ENCODE results near the gene HADHA.
A peak's percentile ranks its signal among the peaks of the same experiment; 100 is the strongest.
"Not testable (repeated sequence)": the region's sequence is repeated elsewhere in the genome, so short reads cannot be mapped to it uniquely, and the experiment has no call there.

HADHA gene

DNA sequence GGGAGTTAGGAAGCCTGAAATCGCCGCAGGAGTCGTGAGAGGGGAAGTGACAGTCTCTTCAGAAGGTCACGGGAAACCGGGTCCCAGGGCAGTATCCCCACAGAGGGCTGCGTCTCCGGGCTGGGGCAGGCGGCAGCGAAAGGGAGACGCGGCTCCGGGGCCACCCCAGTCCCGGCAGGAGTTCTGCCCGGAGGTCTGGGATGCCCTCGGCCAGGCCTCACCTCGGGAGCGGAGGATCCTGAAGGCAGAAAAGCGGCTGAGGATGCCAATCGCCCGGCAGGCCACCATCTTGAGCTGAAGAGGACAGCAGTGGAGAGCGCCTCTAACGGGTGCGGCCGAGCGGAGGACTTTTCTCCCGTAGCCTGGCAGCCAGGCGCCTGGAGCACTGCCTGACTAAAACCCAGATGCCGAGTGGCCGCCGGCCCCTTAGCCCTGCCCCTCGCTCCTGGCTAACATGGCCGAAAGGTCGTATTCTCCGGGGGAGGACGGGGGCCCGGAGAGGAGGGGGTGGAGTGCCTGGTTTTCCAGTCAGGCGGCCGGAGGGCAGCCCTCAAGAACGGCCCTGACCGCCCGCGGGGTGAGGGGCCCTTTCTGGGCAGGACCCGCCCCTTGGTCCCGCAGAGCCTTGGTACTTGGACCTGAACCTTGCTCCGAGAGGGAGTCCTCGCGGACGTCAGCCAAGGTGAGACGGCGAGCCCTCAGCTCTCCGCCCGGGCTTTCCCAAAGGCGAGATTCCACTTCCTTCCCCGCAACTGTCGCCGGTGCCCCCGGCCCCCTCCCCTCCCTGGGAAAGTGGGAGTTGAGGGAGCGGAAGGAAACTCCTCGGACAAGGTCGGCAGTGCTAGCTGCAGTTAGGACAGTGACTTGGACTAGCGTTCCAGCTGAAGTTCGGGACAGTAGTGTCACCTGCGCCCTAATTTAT is at the start of gene HADHA, which contains the start of gene HADHB:
Gene HADHA, minus strand, starts transcription at position 324 of the 922 bp plus-strand sequence. Its CDS starts 36 bp downstream, at position 288.
Gene HADHB, plus strand, starts transcription at position 631 of the 922 bp plus-strand sequence. CDS start 9,316 bp downstream, outside the sequence.
- peak; percentile 78 for DNase-seq

DNA sequence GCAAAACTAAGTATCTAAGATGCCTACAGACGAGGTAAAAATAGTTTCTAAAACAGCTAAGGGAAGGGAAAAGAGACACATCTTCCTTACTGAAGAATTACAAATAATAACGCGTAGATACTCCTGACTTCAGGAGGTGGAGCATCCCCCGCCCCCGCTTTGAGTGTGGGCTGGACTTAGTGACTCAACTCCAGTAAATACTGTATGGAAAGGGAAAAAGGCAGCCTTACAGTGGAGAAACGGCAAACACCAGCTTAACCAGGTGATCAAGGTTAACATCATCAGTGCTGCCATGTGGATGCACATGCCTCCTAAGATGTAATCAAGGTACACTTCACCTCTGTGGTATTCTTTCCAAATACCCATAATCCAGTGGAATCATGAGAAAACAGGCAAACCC is 48.2 kb upstream of the HADHA start:
- DNase-seq = no peak

DNA sequence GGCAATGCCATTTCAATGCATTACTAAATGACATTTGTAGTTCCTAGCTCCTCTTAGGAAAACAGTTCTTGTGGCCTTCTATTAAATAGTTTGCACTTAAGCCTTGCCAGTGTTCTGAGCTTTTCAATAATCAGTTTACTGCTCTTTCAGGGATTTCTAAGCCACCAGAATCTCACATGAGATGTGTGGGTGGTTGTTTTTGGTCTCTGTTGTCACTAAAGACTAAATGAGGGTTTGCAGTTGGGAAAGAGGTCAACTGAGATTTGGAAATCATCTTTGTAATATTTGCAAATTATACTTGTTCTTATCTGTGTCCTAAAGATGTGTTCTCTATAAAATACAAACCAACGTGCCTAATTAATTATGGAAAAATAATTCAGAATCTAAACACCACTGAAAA is 45.6 kb upstream of the HADHA start:
- DNase-seq = no peak

DNA sequence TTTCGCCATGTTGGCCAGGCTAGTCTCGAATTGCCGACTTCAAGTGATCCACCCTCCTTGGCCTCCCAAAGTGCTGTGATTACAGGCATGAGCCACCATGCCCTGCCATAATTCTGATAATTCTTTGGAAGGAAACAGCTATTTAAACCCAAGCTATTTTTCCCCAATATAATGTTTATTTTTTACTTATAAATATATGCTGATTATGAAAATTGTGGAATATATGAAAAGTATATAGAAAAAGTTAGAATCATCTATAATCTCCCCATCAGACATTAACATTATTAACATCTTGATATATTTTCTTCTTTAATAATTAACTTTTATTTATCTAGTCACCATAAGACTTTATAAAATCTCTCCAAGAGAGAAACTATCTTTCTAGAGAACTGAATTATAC is 41.5 kb upstream of the HADHA start:
- DNase-seq = no peak

DNA sequence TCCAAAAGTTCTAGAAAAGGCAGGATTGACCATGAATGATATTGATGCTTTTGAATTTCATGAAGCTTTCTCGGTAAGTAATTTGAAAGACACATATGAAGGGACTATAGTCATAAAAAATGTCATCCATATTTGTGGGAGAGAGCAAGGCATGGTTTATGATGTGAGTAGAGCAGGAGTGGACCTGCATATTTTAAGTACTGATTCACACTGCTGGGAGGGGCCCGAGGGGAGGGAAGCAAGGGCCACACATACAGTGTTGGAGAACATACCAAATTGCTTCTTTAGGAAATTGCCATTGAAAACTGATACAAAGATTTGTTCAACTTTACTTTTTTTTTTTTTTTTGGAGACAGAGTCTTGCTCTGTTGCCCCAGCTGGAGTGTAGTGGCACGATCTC is 39.7 kb upstream of the HADHA start:
- no peak for DNase-seq

DNA sequence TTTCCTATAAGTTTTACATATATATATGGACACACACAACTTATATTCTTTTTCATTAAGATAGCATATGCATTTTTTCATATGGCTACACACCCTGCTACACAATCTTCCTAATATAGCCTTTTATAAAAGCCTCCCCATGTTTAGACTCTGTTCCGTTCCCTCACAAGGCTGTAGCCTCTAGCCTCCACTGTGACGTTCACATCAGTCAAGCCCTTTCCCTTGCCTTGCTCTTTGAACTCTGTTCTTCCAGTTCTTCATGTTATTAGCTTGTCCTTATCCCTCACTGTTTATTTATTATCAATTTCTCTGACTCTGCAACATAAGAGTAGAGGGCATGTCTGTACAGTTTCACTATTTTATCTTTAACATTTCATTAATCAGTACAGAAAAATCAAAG is 39.2 kb upstream of the HADHA start:
- no peak for DNase-seq

DNA sequence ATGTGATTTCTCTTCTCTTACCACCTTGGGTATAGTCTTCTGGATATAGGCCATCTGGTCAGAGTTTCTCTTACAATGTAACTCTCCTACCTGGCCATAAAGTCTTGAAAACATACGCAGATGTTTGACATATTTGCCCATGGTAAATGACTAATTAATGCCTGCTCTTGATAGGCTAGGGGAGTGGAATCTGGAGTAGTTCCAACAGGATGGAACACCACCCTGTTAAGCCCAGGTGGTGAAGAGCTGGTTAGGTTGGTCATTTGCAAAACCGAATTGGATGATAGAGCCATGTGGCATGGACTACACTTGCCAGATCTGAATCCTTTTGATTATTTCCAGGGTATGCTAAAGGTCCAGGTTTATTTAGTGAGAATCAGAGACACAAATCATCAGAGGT is 36.8 kb upstream of the HADHA start:
- no peak for DNase-seq

DNA sequence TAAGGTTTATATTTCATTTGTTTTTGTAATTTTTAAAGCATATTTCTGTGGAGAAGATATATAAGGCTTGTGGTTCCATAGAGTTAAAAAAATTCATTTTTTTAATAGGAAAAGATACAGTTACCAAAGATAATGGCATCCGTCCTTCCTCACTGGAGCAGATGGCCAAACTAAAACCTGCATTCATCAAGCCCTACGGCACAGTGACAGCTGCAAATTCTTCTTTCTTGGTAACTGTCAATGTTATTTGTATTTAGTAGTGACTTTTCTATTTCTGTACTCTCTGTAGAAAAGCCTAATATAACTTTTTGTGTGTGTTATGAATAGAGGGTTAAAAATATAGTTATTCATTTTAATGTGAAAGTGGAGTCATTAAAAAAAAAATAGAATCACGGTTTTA is 35.5 kb upstream of the HADHA start:
- DNase-seq = no peak

DNA sequence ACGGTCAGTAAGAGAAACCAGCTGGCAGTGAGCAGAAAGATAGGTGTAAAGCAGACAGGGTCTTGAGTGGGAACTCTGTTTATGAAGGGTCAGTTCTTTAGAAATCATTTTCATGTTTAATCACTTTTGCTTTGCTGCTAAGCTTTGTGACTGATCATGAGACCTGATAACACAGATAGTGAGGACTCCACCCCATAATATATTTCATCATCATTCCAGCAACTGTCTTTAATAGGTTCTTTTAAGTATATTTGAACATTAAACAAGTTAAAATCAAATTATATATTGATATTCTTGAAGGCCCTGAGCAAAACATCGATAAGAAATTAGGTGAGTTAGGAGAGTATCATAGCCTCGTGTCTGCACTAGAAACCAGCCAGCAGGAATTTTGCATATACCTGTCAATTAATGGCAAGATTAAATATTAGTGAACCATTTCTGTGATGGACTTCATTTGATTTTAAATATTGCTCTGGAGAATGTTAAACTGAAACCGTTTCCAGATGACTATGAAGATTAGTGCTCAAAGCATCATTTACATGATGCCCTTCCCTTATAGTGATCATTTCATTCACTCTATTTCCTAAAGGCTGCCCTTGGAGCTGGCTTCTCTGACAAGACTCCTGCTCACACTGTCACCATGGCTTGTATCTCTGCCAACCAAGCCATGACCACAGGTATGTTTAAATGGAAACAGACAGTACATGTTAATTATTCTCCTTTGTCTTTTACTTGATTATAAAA is 32.2 kb upstream of the HADHA start:
- DNase-seq = no peak

DNA sequence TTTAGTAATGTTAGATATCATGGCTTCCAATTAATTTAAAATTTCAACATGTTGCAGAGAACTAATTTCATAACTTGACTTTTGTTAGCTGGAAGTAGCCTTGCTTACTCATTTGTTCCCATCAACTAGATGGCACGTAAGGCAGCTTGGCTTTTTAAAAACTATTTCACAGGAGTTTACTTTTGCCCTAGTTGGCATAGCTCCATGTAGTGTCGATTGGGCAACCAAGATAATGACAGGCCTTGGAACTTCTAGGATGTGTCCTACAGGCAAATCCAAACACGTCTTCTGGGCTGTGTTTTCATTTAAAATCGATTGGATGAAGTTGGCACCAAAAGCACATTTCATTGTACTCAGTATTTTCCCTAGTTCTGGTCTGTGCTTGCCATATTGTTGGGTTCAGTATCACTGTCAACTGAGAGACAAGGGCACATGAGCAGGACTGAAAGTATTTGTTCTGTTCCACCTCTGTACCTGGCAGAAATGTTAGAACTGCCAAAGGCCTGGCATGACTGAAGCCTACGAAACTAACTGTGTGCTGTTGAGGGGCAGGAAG is 29.7 kb upstream of the HADHA start:
- DNase-seq = no peak

DNA sequence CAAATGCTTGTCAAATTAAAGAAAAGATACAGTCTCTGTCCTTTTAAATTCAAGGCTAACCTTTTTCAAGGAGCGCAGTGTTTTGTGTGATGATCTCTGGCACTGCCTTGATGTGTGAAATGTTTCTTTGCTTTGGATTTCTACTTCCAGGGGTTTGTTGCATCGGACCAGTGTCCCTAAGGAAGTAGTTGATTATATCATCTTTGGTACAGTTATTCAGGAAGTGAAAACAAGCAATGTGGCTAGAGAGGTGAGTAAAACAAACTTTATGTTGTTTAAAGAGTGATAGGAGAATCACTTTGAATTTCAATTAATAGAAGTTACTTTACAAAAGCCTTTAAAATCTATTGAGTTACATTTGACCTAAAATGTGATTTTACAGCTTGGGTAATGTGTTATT is 29.1 kb upstream of the HADHA start:
- no peak for DNase-seq

DNA sequence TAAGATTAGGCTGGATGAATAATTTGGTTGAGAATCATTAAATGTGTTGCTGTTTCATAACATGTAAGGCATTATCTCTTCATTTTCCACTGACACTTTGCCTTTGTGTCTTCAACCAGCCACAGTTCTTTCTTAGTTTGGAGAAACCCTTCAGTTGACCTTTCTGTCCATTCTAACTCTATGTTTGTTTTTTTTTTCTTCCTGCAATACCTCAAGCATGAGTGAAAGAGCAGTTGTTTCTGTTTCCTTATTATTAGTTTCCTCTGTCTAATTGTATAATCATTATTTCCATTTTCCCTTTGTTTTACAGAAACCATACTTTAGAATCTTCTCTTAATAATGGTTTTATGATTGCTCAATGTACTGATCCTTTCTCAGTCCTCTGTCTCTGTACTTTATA is 25.9 kb upstream of the HADHA start:
- no peak for DNase-seq

DNA sequence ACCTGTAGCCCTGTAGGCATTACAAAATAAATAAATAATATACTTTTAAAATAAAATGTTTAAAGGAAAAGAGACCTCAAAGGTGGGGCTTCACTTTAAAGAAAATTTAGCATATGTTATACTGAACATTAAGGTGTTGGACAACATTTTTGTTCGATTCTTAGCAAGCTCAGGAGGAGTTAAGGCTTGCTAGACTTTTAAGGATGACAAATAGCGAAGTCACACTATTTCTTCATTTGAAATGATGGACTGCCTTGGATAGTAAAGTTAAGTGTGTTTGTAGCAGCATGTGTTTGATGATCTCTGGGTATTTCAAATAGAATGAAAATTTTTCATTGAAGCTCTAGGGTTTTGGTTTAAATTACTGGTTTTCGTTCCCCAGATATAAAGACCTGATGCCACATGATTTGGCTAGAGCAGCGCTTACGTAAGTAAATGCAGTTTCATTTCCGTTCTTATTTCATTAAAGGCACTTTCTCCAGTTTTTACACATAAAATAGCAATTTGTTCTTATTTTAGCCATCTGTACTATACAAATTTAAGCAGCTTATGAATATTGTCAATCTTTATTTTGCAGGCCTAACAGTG is 25.2 kb upstream of the HADHA start:
- no peak for DNase-seq

DNA sequence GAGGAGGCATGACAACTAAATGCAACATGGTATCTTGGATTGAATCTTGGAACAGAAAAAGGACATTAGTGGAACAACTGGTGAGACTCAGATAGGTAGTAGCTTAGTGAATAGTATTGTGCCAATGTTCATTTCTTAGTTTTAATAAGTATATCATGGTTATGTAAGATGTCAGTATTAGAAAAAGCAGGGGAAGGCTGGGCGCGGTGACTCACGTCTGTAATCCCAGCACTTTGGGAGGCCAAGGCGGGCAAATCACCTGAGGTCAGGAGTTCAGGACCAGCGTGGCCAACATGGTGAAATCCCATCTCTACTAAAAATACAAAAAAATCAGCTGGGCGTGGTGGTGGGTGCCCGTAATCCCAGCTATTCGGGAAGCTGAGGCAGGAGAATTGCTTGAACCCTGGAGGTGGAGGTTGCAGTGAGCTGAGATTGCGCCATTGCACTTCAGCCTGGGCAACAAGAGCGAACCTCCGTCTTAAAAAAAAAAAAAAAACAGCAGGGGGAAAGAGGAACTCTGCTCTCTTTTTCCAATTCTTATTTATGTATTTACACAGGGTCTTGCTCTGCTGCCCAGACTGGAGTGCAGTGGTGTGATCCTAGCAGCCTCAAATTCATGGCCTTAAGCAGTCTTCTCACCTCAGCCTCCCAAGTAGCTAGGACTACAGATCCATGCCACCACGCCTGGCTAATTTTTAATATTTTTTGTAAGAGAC is 24.4 kb upstream of the HADHA start:
- DNase-seq = not testable (repeated sequence)

DNA sequence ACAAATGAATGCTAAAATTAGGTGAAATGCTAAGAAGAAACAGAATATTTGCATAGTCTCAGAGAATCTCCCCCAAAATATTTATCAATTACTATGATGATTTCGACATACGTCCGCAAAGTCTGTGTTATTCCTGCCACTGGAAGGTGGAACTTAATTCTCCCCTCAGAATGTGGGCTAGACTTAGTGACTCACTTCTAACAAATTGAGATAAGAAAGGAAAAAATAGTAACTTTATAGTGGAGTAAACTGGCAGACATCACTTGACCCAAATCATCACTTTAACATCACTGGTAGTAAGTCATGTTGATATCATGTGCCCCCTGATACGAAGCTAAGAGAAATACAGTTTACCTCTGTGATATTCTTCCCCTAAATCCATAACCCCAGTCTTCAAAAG is 23.8 kb upstream of the HADHA start:
- DNase-seq = no peak

DNA sequence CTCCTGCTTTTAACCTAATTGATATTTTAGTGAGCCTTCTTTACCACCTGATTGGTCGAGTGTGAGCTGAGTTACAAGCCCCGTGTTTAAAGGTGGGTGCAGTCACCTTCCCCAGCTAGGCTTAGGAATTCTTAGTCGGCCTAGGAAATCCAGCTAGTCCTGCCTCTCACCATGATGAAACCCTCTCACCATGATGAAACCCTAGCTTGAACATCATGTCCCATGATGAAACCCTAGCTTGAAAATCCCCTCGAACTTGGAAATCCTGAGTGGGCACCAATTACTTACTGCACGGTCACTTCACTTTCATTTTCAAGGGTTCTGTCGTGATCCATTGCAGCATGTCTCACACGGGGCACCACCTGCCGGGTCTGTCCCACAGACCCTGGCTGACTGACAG is 14.4 kb upstream of the HADHA start:
- DNase-seq = not testable (repeated sequence)

DNA sequence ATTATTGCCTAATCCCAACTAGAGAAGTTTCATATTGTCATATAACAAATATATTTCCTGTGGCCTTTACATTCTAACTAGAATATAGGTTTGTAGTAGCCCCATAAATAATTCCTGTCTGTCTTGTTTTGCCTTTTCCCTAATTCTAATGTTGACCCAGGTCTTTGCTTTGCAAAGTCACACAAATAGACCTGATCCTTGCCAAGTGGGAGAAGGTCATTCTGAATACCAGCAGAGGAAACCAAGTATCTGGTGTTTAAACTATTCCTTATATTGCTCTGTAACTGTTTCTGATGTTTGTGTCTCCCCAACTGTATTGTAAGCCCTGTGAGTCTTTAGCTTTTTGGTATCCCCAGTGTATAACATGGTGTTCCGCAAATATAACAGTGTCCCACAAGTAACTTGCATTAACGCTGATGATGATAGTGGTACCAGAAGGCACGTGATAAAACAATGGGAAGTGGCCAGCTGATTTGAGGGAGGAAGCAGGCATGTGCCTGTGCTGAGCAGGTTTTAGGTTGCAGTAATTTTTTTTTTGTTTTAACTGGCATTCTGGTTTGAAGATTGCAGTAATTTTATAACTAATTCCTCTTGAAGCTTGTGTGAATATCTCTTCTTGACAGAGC is 11.4 kb upstream of the HADHA start:
- no peak for DNase-seq

DNA sequence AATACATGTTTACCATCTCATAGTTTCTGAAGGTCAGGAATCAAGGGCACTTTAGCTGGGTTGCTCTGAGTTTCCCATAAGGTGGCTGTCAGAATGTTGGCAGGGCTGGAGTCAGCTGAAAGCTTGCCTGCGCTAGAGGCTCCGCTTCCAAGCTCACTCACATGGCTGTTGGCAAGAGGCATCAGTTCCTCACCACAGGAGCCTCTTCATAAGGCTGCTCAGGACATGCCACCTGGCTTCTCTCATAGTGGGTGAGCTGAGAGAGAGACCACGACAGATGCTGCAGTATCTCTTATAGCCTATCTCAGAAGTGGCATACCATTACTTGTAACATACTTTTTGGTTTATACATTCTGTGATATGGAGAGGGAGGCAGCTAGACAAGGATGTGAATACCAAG is 7.5 kb upstream of the HADHA start:
- no peak for DNase-seq

DNA sequence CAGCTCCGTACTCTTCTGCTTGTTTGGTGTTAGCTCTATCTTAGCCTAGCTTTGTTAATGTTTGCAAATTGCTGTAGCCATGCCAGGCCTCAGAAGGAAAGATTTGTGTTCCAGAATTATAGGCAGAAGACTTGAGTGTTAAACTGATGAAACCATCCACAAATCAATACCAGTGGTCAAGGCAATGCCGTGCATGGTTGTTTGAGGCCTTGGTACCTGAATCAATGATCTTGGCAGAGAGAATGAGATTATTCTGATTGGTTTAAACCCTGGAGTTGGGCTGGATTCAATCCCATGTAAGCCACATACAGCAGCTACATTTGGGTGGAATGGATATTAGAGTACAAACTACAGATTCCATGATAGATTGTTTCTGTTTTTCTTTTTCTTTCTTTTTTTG is 5.2 kb upstream of the HADHA start:
- DNase-seq = no peak

DNA sequence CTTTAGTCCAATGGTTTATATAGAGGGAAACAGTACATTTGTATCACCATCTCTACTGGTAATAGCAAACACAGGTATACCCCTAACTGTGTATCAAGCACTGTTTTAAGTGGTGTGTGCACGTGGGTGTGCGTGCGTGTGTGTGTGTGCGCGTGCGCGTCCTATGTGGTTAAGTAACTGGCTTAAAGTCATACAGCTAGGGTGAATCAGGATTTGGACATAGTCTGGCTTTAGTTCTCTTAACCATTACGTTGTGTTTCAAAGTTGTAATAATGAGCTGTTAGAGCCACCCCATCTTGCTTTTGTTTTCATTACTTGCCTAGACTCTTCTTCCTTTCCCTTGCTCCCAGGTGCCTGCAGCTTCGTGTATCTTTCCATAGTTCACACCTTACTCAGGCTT is 2.4 kb upstream of the HADHA start:
- peak; percentile 6 for DNase-seq

DNA sequence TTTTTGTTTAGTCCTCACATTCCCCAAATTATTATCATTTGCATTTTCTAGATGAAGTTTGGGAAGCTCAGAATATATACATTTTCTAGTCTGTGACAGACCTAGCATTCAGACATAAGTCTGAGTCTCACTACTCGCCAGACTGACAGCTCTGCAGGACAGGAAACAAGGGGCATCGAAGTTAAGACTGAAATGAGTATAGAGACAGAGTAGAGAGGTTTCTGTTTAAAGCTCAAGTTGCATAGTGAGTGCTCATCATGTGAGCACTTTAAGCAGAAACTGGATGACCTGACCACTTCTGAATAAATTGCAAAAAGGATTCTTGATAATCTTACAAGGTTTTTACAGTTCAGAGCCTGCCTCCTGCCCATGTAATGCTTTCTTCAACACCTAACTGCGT is 1.4 kb upstream of the HADHA start:
- no peak for DNase-seq

DNA sequence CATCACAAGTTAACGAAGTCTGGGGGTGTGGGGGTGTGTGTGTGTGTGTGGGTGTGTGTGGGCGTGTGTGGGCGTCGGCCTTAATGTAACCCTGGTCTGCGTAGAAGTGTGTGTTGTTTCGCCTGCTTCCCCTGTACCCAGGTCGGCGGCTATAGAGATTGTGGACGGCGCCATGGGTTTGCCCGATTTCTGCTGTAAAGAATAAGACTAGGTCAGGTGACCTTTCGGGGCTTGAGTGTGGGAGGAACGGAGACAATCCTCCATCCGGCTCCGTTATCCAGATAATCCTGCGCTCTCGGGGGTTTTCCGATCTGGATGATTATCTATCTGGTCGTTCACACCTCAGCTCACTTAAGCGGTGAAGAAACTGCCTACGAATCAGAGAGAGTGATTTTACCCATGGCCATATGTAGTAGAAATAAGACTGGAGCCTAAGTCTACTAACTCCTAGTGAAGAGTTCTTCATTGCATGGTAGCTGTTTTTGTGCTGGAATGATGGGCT is 850 bp upstream of the HADHA start:
- DNase-seq = peak; percentile 49

Measured in stimulated activated CD4-positive, alpha-beta T cell treated with anti-CD3 and anti-CD28 coated beads, Interleukin-12 subunit alpha, Interleukin-12 subunit beta, amount 100 ng/mL, for 4 hours (primary cell).